ENCODE measurements around the gene ERMARD.

DNA sequence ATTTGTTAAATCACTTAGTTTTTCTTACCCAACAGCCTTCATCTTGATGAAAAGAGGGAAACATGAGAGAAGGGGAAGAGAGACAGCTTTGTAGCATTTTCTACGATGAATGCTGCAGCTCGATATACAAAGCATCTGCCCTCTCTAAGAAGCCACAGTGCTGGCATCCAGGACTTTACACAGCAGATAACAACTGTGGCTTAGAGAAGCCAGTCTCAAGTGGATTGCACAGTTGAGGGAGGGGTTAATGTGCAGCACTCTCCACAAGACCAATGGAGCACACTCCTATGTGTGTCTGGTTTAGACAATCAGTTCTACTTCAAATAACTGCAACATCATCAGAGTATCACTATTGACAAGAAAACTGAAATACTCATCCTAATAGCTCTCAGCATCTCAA is 43.6 kb upstream of the ERMARD start:
- TF ChIP-seq CTCF (IDR thresholded peaks at IDR 0.05; ENCODE audit: low read depth, low read length) = no peak
- TF ChIP-seq EZH2phosphoT487 (IDR thresholded peaks at IDR 0.05; ENCODE audit: low read depth) = no peak

All from OCI-LY3 (cell line).